Measurements from ENCODE around the gene RBM4B. TPM values are rescaled to one million over a fixed set of nuclear protein-coding genes. Genes with fewer than 3 reads are reported as not detected.

Gene RBM4B
- total and polyA plus RNA-seq, 2 donors from 2014 or later: 18.2 to 20.8 TPM

DNA sequence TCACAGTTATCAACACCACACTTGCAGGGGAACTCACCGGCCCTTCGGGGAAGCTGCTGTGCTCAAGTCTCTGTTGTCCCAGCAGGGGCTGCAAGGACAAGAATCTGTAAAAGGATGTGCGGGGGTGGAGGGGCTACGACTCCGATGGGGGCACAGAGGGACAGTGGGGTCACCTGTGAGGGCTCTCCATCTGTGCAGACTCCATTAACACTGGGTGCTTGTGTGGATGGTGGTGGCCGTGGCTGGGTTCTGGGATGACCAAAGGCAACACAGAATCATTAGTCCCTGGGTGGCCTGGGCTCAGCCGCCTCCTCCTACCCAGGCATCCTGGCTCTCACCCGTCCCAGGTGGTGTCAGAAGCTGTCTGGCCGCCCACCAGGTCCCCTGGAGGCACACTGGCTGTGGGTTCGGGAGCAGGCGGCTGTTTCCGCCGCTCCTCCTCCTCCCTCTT, 10.2 kb upstream of the RBM4B start:
- FAIRE-seq: no peak

GRCh38 chr11:66686801-66687750, 9.4 kb upstream of the RBM4B start:
- DNase-seq (no peak), FAIRE-seq (no peak)
- Histone ChIP-seq H3K4me3 (ENCODE audit: low read length in 3 of 3) (no peak overlapping the region), H3K36me3 (ENCODE audit: control insufficient read depth in 2 of 3, insufficient read depth in 3 of 3, low read length in 3 of 3) (peaks cover 0 to 7% (median 4%) of the 10 kb centered on the region in 3 donors), H3K27ac (ENCODE audit: low read depth in 2 of 2, low read length in 2 of 2) (no peak overlapping the region), H3K27me3 (ENCODE audit: control insufficient read depth, insufficient read depth, low read length) (no peaks in the 10 kb centered on the region), H3K4me1 (ENCODE audit: control insufficient read depth in 2 of 3, insufficient read depth in 2 of 3, low read depth in 1 of 3, low read length in 3 of 3) (no peaks in the 10 kb centered on the region), H3K9ac (ENCODE audit: low read length in 3 of 3) (no peak overlapping the region), H3K9me3 (ENCODE audit: control insufficient read depth in 2 of 3, insufficient read depth in 1 of 3, low read length in 3 of 3) (no peaks in the 10 kb centered on the region)
- TF ChIP-seq, protein P1, sequence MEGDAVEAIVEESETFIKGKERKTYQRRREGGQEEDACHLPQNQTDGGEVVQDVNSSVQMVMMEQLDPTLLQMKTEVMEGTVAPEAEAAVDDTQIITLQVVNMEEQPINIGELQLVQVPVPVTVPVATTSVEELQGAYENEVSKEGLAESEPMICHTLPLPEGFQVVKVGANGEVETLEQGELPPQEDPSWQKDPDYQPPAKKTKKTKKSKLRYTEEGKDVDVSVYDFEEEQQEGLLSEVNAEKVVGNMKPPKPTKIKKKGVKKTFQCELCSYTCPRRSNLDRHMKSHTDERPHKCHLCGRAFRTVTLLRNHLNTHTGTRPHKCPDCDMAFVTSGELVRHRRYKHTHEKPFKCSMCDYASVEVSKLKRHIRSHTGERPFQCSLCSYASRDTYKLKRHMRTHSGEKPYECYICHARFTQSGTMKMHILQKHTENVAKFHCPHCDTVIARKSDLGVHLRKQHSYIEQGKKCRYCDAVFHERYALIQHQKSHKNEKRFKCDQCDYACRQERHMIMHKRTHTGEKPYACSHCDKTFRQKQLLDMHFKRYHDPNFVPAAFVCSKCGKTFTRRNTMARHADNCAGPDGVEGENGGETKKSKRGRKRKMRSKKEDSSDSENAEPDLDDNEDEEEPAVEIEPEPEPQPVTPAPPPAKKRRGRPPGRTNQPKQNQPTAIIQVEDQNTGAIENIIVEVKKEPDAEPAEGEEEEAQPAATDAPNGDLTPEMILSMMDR (IDR thresholded peaks at IDR 0.05; ENCODE audit: borderline replicate concordance, extremely low read depth, insufficient read depth): no peak
- intact Hi-C loops (cut with DNase I): loop anchor here (10.0 kb wide), 1 partner anchor 282 kb away; no protein-coding TSS in a partner anchor

More for the DNA sequence above, 10.2 kb upstream of the RBM4B start:
- TF ChIP-seq, protein P1 (IDR thresholded peaks at IDR 0.05; ENCODE audit: borderline replicate concordance, extremely low read depth, insufficient read depth): no peak
- peaks cover 0 to 7% (median 4%) of the 10 kb centered on the region in 3 donors for H3K36me3 ChIP-seq (ENCODE audit: control insufficient read depth in 2 of 3, insufficient read depth in 3 of 3, low read length in 3 of 3)
- intact Hi-C loops (cut with DNase I): loop anchor here (10.0 kb wide), 1 partner anchor 283 kb away; no protein-coding TSS in a partner anchor
- DNase-seq: no peak
- no peak overlapping the region for H3K9ac ChIP-seq (ENCODE audit: low read length in 3 of 3)
- no peaks in the 10 kb centered on the region for H3K4me1 ChIP-seq (ENCODE audit: control insufficient read depth in 2 of 3, insufficient read depth in 2 of 3, low read depth in 1 of 3, low read length in 3 of 3)
- H3K4me3 ChIP-seq (ENCODE audit: low read length in 3 of 3): no peak overlapping the region
- no peaks in the 10 kb centered on the region for H3K27me3 ChIP-seq (ENCODE audit: control insufficient read depth, insufficient read depth, low read length)
- no peak overlapping the region for H3K27ac ChIP-seq (ENCODE audit: low read depth in 2 of 2, low read length in 2 of 2)
- no peaks in the 10 kb centered on the region for H3K9me3 ChIP-seq (ENCODE audit: control insufficient read depth in 2 of 3, insufficient read depth in 1 of 3, low read length in 3 of 3)

DNA sequence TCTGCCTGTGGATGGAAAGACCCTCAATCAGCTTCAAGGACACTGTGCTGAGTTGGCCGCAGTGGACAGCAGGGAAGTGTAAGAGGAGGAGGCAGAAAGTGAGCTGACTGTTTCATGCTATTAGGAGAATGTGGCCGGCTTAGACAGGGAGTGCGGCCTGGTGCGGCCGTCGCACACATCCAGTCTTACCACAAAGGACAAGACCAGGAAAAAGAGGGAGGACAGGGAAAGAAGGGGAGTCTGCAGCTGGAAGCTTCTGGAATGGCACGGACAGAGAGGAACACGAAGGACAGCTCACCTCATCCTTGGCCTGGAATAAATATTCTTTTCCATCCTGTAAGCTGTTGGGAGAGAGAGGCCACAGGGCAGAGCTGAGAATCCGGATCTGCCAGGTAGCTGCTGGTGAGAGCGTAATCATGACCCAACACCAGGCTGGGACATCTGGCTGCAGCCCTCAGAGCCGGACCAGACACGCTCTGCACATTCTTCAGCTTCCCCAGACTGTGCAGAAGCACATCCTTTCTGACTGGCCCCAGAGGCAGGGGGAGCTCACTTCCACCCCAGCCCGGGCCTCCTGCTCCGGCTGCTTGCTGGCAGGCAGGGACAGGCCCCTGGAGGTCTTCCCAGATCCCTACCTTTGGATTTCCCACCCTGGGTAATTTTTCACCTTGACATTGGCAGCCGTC, 8.6 kb upstream of the RBM4B start:
- Histone ChIP-seq H3K27ac (ENCODE audit: low read depth in 2 of 2, low read length in 2 of 2) (no peak overlapping the region), H3K9me3 (ENCODE audit: control insufficient read depth in 2 of 3, insufficient read depth in 1 of 3, low read length in 3 of 3) (no peaks in the 10 kb centered on the region), H3K36me3 (ENCODE audit: control insufficient read depth in 2 of 3, insufficient read depth in 3 of 3, low read length in 3 of 3) (peaks cover 0 to 7% (median 4%) of the 10 kb centered on the region in 3 donors), H3K27me3 (ENCODE audit: control insufficient read depth, insufficient read depth, low read length) (no peaks in the 10 kb centered on the region), H3K4me3 (ENCODE audit: low read length in 3 of 3) (no peak overlapping the region), H3K4me1 (ENCODE audit: control insufficient read depth in 2 of 3, insufficient read depth in 2 of 3, low read depth in 1 of 3, low read length in 3 of 3) (no peaks in the 10 kb centered on the region), H3K9ac (ENCODE audit: low read length in 3 of 3) (no peak overlapping the region)
- DNase-seq: no peak
- no peak for FAIRE-seq
- intact Hi-C loops (cut with DNase I): loop anchor here (10.0 kb wide), 1 partner anchor 281 kb away; no protein-coding TSS in a partner anchor
- TF ChIP-seq, protein P1 (IDR thresholded peaks at IDR 0.05; ENCODE audit: borderline replicate concordance, extremely low read depth, insufficient read depth): no peak

All from kidney (tissue), 14 donors.